AG04450 (cell line): ENCODE data around the gene CRTC1. TPM values are rescaled to one million over a fixed set of nuclear protein-coding genes. Genes with fewer than 3 reads are reported as not detected.
"Not testable (repeated sequence)": the region's sequence is repeated elsewhere in the genome, so short reads cannot be mapped to it uniquely, and the experiment has no call there.

Source experiments
- CTCF ChIA-PET: fragments of 300-600, 350-600 bp; formaldehyde crosslinking; extraction: SDS; loops from one replicate; lab custom pipeline; 2022; ENCODE audit warnings: antibody characterized with exemption, inconsistent platforms; lab: Charles Lee
- POLR2A ChIA-PET: fragments of 350-600 bp; formaldehyde crosslinking; extraction: SDS; loops from one replicate; lab custom pipeline; 2021; ENCODE audit warnings: antibody characterized with exemption, inconsistent platforms; lab: Yijun Ruan, JAX
- DNase-seq: peaks from one replicate; pipeline ENCODE4 v3.0.0-alpha.2; 2011; ENCODE audit warnings: low read depth, low spot score
- H3K27ac ChIP-seq: one replicate; pipeline ENCODE4 v1.5.1; 2012; ENCODE audit warnings: low read depth, low read length, control low read depth
- H3K27me3 ChIP-seq: one replicate; pipeline ENCODE4 v1.6.0; 2012; ENCODE audit warnings: low read length; ENCODE audit not compliant: control insufficient read depth, insufficient read depth
- H3K4me3 ChIP-seq: 2 replicates; pipeline ENCODE4 v1.5.1; 2011; ENCODE audit warnings: mild to moderate bottlenecking, low read depth, low read length, control low read depth
- H3K9me3 ChIP-seq: 2 replicates; pipeline ENCODE4 v1.5.1; 2012; ENCODE audit warnings: low read length; ENCODE audit not compliant: control insufficient read depth, insufficient read depth
- CTCF ChIP-seq: IDR thresholded peaks from 2 replicates; pipeline ENCODE4 v1.5.1; 2011; ENCODE audit warnings: low read depth, low read length, control low read depth, inconsistent platforms
- polyA plus RNA-seq: library from polyadenylated mRNA; depleted of rRNA; stranded (reverse); fragments of >200 nt; gene quantifications from 2 replicates; pipeline ENCODE4 v1.2.3, GENCODE V29; 2011

The CRTC1 gene
- polyA plus RNA-seq, 1 experiment: 1.0 TPM

DNA sequence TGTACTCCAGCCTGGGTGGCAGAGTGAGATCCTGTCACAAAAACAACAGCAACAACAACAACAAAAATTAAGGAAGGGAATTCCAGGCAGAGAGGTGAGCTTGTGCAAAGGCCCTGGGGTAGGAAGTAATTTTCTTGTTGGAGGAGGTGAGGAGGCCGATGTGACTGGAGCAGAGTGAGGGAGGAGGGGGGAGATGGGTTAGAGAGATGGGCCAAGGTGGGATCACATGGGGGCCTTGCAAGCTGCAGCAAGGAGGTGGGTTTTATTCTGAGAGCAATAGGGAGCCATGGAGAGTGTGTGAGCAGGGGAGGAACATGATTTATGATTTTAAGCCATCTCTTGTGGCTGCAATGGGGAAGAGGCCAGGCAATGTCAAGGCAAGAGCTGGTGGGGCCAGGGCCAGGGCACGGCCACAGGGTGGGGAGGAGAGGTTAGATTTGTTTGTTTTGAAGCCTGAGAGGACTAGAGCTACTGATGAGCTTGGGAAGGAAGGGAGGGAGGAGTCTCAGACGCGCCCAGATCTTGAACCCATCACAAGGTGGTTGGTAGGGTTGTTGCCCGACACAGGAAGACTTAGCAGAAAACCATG lies 120.2 kb downstream of the CRTC1 start:
- no peak for TF ChIP-seq CTCF
- H3K27me3 ChIP-seq: peaks cover 32% of the 10 kb centered on the region
- H3K27ac ChIP-seq: no peak overlapping the region
- H3K9me3 ChIP-seq: peaks cover 5% of the 10 kb centered on the region; the same call in 1 of the 2 replicates
- ChIA-PET CTCF (no interaction called here), POLR2A (no interaction called here)
- DNase-seq: no peak
- H3K4me3 ChIP-seq: no peak overlapping the region

GRCh38 chr19:18804139-18804601 lies 120.7 kb downstream of the CRTC1 start:
- ChIA-PET CTCF (no interaction called here), POLR2A (no interaction called here)
- H3K4me3 ChIP-seq: no peak overlapping the region
- DNase-seq: no peak
- TF ChIP-seq CTCF: no peak
- H3K27ac ChIP-seq: no peak overlapping the region
- H3K9me3 ChIP-seq: peaks cover 5% of the 10 kb centered on the region; the same call in 1 of the 2 replicates
- peaks cover 27% of the 10 kb centered on the region for H3K27me3 ChIP-seq

GRCh38 chr19:18804643-18805042 lies 121.2 kb downstream of the CRTC1 start:
- no peak for TF ChIP-seq CTCF
- POLR2A ChIA-PET: no interaction called here
- no peak overlapping the region for H3K27ac ChIP-seq
- DNase-seq: no peak
- H3K9me3 ChIP-seq: peaks cover 5% of the 10 kb centered on the region; the same call in 1 of the 2 replicates
- no peak overlapping the region for H3K4me3 ChIP-seq
- peaks cover 27% of the 10 kb centered on the region for H3K27me3 ChIP-seq
- CTCF ChIA-PET: no interaction called here

DNA sequence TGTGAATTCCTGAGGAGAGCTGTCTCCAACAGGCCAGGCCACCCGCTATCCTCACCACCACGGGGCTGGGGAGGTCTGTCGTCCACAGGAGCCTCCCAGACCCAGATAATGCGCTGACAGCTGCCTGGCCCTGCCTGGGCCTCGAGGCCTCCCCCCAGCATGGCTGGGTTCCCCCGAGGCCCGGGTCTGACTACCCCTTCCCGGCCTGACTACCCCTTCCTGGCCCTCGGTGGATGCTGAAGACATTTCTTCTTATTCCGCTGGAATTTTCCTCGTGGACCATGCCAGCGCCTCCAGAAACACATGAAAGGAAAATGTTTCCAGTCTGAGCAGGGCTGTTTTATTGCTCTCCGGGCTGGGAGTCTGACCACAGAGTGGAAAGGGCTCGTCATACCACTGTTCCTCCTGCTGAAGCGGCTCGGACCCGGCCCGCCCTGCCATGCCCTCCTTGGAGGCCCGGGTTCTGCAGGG lies 124.4 kb downstream of the CRTC1 start:
- ChIA-PET CTCF (no interaction called here), POLR2A (interaction anchor here (0.9 kb wide), 1 partner anchor 359 kb away, joined by 3 read pairs; no protein-coding TSS in a partner anchor)
- DNase-seq: no peak
- Histone ChIP-seq H3K9me3 (no peaks in the 10 kb centered on the region; the same call in 1 of the 2 replicates), H3K27me3 (peaks cover 12% of the 10 kb centered on the region), H3K4me3 (no peak overlapping the region), H3K27ac (no peak overlapping the region)
- TF ChIP-seq CTCF: no peak

- H3K27ac ChIP-seq: no peak overlapping the region
- CTCF ChIA-PET: no interaction called here
- TF ChIP-seq CTCF: no peak
- no peaks in the 10 kb centered on the region for H3K9me3 ChIP-seq
- no peak overlapping the region for H3K4me3 ChIP-seq
- peaks cover 16% of the 10 kb centered on the region for H3K27me3 ChIP-seq
- DNase-seq: peak; percentile 38
- POLR2A ChIA-PET: interaction anchor here (0.9 kb wide), 1 partner anchor 360 kb away, joined by 3 read pairs; no protein-coding TSS in a partner anchor
These were observed 125.8 kb downstream of the CRTC1 start for GRCh38 chr19:18809149-18809868.

- POLR2A ChIA-PET: not testable (repeated sequence)
- CTCF ChIA-PET: interaction anchor here (0.5 to 0.7 kb wide), 2 partner anchors 90 to 218 kb away, joined by 3 read pairs; no protein-coding TSS in a partner anchor
These were observed 128.2 kb downstream of the CRTC1 start for GRCh38 chr19:18811638-18812037.

More at GRCh38 chr19:18811638-18812037, 128.2 kb downstream of the CRTC1 start:
- peaks cover 14% of the 10 kb centered on the region for H3K27me3 ChIP-seq
- not testable (repeated sequence) for H3K9me3 ChIP-seq, H3K4me3 ChIP-seq, H3K27ac ChIP-seq, DNase-seq
